SIG-M5 (cell line): Measurements from ENCODE around the gene GPR50.

Experiments used
- DNase-seq: peaks from one replicate; lab custom pipeline; 2025; lab: John Stamatoyannopoulos, UW

GPR50 gene

GRCh38 chrX:151227627-151228026 lies 51.2 kb downstream of the GPR50 start:
- no peak for DNase-seq

GRCh38 chrX:151228935-151229334 lies 52.6 kb downstream of the GPR50 start:
- DNase-seq = no peak
